Retinal pigment epithelial cell (primary cell): ENCODE data around the gene DDX10.

Source experiments
- DNase-seq: peaks from one replicate; pipeline ENCODE4 v3.0.0-alpha.2; 2010; ENCODE audit warnings: low read depth
- H3K4me3 ChIP-seq: 2 replicates; pipeline ENCODE4 v1.5.1; 2011; ENCODE audit warnings: mild to moderate bottlenecking, low read length, control low read depth, moderate library complexity
- TF ChIP-seq, protein P1 (sequence below): conservative IDR thresholded peaks from 2 replicates; pipeline ENCODE4 v1.5.1; 2011; ENCODE audit warnings: low read depth, low read length, control low read depth, inconsistent platforms

Gene DDX10

DNA sequence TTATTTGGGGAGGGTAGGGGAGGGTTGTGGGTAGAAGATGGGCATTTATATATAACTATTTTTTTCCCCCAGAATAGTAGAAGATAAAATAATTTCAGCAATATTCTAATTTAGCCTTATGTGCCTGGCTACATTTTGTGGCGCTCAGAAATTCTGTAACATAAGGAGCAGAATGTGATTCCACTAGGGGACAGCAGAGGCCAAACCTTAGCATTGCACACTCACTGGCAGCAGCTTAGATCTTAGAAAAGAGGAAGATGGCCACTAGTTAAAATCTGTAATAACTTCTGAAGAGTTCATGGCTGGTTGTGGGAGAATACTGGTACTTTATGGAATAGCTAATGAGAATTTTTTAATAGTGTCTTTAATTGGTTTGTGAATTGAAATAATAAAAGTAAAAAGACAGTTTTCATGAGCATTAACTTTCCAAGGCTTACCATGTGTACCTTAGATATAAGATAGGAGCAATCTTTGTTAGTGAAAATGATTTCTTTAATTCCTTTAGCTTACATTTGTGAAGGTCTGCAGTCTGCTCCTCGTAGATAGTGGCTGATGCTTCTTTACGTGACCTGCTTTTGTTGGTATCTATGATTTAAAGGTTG, 33.1 kb downstream of the DDX10 start:
- TF ChIP-seq, protein P1, sequence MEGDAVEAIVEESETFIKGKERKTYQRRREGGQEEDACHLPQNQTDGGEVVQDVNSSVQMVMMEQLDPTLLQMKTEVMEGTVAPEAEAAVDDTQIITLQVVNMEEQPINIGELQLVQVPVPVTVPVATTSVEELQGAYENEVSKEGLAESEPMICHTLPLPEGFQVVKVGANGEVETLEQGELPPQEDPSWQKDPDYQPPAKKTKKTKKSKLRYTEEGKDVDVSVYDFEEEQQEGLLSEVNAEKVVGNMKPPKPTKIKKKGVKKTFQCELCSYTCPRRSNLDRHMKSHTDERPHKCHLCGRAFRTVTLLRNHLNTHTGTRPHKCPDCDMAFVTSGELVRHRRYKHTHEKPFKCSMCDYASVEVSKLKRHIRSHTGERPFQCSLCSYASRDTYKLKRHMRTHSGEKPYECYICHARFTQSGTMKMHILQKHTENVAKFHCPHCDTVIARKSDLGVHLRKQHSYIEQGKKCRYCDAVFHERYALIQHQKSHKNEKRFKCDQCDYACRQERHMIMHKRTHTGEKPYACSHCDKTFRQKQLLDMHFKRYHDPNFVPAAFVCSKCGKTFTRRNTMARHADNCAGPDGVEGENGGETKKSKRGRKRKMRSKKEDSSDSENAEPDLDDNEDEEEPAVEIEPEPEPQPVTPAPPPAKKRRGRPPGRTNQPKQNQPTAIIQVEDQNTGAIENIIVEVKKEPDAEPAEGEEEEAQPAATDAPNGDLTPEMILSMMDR, result peak; percentile 96
- no peak overlapping the region for H3K4me3 ChIP-seq
- DNase-seq, result peak; percentile 39

DNA sequence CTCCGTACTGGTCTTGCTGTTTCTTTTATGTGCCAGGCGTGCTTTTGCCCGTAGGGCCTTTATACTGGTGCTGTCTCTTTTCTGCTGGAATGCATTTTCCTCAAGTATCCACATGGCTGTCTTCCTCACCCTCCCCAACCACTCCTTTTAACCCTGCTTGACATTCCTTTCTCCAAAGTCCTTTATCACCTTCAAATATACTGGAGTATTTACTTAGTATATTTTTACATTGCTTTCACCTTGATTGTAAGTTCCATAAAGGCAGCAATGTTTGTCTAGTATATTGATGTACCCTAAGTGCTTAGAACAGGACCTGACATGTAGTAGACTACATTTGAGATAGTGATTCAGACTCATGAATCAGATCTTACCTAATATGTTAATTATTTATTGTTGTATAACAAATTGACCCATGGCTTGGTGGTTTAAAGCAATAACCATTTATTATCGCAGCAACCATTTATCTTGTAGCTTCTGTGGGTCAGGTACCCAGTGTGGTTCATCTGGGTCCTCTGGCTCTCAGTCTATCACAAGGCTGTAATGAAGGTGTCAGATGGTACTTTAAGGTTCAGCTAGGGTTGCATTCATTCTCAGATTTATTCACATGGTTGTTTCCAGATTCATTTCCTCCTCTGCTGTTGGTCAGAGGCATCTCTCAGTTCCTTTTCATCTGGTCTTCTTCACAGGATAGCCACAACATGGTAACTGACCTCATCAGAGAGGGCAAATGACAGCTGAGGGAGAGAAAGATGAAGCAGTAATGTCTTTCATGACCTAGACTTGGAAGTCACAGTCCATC, 34.2 kb downstream of the DDX10 start:
- no peak for DNase-seq
- no peak overlapping the region for H3K4me3 ChIP-seq
- TF ChIP-seq, protein P1, result no peak

- no peak overlapping the region for H3K4me3 ChIP-seq
- TF ChIP-seq, protein P1, result no peak
- no peak for DNase-seq
Observed at GRCh38 chr11:108703916-108704315, 39.0 kb downstream of the DDX10 start.

- no peak overlapping the region for H3K4me3 ChIP-seq
- TF ChIP-seq, protein P1, result no peak
Observed at GRCh38 chr11:108705061-108705460, 40.2 kb downstream of the DDX10 start.

DNA sequence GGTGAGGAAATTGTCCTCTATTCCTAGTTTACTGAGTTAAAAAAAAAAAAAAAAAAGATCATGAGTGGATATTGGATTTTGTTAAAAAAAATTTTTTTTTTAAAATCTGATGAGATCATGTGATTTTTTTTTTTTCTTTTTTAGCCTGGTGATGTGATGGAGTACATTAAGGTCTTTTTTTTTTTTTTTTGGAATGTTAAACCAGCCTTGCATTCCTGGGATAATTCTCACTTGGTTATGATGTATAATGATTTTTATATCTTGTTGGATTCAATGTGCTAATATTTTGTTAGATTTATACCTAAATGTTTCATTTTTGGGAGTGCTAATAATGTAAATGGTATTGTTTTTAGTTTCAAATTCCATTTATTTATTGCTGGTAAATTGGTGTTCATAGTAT, 43.3 kb downstream of the DDX10 start:
- TF ChIP-seq, protein P1, result no peak
- no peak for DNase-seq
- H3K4me3 ChIP-seq, result no peak overlapping the region

More at GRCh38 chr11:108705061-108705460, 40.2 kb downstream of the DDX10 start:
- DNase-seq, result no peak

DNA sequence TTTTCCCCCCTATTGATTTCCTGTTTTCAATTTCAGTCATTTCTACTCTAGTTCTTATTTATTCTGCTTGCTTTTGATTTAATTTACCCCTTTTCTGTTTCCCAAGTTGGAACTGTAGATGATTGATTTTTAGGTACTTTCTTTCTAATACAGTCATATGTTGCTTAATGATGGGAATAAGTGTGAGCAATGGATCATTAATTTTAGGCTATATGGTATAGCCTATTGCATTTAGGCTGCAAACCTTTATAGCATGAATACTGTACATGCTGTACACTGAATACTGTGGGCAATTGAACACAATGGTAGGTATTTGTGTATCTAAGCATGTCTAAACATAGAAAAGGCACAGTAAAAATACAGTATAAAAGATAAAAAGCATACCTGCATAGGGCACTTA, 44.9 kb downstream of the DDX10 start:
- DNase-seq, result no peak
- no peak overlapping the region for H3K4me3 ChIP-seq
- TF ChIP-seq, protein P1, result no peak
